ENCODE data around the gene MAML3.

The MAML3 gene

DNA sequence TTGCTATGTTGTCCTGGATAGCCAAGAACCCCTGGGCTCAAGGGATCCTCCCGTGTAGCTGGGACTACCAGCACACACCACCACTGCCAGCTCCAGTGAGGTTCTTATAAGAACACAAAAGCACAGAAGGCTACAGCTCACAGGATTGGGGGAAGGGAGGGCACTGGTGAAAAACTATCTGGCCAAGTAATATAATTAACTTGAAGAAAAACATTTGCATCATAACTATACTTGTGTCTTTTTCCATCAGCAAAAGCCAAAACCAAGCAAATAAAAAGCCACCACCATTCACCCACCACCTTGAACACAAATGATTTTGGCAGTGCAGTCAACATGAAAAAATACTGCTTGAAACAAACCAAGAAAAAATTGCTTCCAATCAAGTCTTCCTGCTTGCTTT lies 188.2 kb downstream of the MAML3 start:
- Histone ChIP-seq H3K4me3 (ENCODE audit: low read length in 2 of 2) (no peak overlapping the region), H3K14ac (ENCODE audit: low read length) (no peak overlapping the region), H3K36me3 (replicated peaks in 1 of 2; ENCODE audit: control insufficient read depth in 2 of 2, insufficient read depth in 2 of 2, low read length in 2 of 2) (no peaks in the 10 kb centered on the region), H3K27me3 (ENCODE audit: control insufficient read depth in 3 of 3, insufficient read depth in 3 of 3, low read depth in 1 of 3, low read length in 3 of 3) (no peaks in the 10 kb centered on the region), H3K9ac (ENCODE audit: low read depth, low read length, poor library complexity) (no peak overlapping the region), H4K8ac (ENCODE audit: low read depth, low read length) (no peak overlapping the region), H3K4me2 (ENCODE audit: insufficient read depth, low read length, poor library complexity, severe bottlenecking) (no peak overlapping the region), H2BK120ac (ENCODE audit: low read depth, low read length) (no peak overlapping the region), H3K4ac (ENCODE audit: low read length) (no peak overlapping the region), H3K18ac (ENCODE audit: low read length) (no peak overlapping the region), H2BK5ac (ENCODE audit: low read length) (no peak overlapping the region), H2BK15ac (ENCODE audit: low read length) (no peak overlapping the region), H3K23ac (ENCODE audit: low read depth, low read length, poor library complexity) (no peak overlapping the region), H3K79me1 (ENCODE audit: low read depth, low read length) (no peaks in the 10 kb centered on the region), H3K4me1 (ENCODE audit: control insufficient read depth in 2 of 2, insufficient read depth in 1 of 2, low read depth in 1 of 2, low read length in 2 of 2) (peaks cover 6 to 9% of the 10 kb centered on the region in 2 donors), H2AFZ (ENCODE audit: low read length) (no peak overlapping the region), H4K91ac (ENCODE audit: low read depth, low read length, poor library complexity) (no peak overlapping the region), H3K27ac (replicated peaks; ENCODE audit: low read length) (no peak overlapping the region), H2AK5ac (ENCODE audit: low read depth, low read length) (no peak overlapping the region), H2BK12ac (ENCODE audit: low read length) (no peak overlapping the region), H3K9me3 (replicated peaks in 1 of 2; ENCODE audit: control insufficient read depth in 2 of 2, insufficient read depth in 1 of 2, low read depth in 1 of 2, low read length in 2 of 2) (no peaks in the 10 kb centered on the region)
- no CpG with 5 or more reads among the region's 1 CpG for WGBS, 2 donors (ENCODE audit: extremely low coverage in 2 of 2, insufficient read length in 2 of 2, insufficient replicate concordance in 1 of 2)
- DNase-seq (ENCODE audit: low spot score), result no peak

- no CpG with 5 or more reads among the region's 1 CpG for WGBS, 2 donors (ENCODE audit: extremely low coverage in 2 of 2, insufficient read length in 2 of 2, insufficient replicate concordance in 1 of 2)
These were observed 190.3 kb downstream of the MAML3 start for GRCh38 chr4:139963708-139964107.

DNA sequence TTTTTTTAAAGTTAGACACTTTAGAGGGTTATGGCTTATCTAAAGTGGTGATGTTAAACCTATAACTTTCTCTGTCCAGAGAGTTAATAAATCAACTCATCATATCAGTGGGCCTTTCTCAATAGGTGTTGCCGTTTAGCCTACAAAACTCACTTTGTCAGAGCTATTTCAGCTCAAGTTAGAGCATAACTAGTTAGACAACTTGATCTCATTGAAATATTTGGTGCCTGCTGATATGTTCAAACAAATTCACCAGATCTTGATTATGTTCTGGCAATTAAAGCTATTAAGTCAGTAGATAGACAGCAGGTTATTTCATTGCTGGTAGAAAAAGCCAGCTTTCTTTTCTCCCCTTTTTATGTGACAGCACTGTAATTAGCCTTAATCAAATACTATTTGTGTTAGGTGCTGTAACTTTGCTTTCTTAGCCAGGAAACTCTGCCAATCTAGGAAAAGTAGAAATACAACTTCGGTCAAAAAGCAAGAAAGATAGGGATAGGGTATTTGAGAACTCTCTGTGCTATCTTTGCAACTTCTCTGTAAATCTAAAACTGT lies 191.8 kb downstream of the MAML3 start:
- no peaks in the 10 kb centered on the region for H3K9me3 ChIP-seq (replicated peaks in 1 of 2; ENCODE audit: control insufficient read depth in 2 of 2, insufficient read depth in 1 of 2, low read depth in 1 of 2, low read length in 2 of 2)
- no peak overlapping the region for H2AK5ac ChIP-seq (ENCODE audit: low read depth, low read length)
- H3K4me2 ChIP-seq (ENCODE audit: insufficient read depth, low read length, poor library complexity, severe bottlenecking), result no peak overlapping the region
- no peak overlapping the region for H2BK5ac ChIP-seq (ENCODE audit: low read length)
- no peak overlapping the region for H2BK12ac ChIP-seq (ENCODE audit: low read length)
- no peak overlapping the region for H4K8ac ChIP-seq (ENCODE audit: low read depth, low read length)
- no peak overlapping the region for H3K23ac ChIP-seq (ENCODE audit: low read depth, low read length, poor library complexity)
- H3K18ac ChIP-seq (ENCODE audit: low read length), result no peak overlapping the region
- no peak overlapping the region for H3K9ac ChIP-seq (ENCODE audit: low read depth, low read length, poor library complexity)
- DNase-seq (ENCODE audit: low spot score), result no peak
- WGBS, 2 donors (ENCODE audit: extremely low coverage in 2 of 2, insufficient read length in 2 of 2, insufficient replicate concordance in 1 of 2), result no CpG with 5 or more reads among the region's 2 CpGs
- no peak overlapping the region for H4K91ac ChIP-seq (ENCODE audit: low read depth, low read length, poor library complexity)
- no peak overlapping the region for H2BK15ac ChIP-seq (ENCODE audit: low read length)
- H2BK120ac ChIP-seq (ENCODE audit: low read depth, low read length), result no peak overlapping the region
- H3K14ac ChIP-seq (ENCODE audit: low read length), result no peak overlapping the region
- peaks cover 3 to 4% of the 10 kb centered on the region in 2 donors for H3K4me1 ChIP-seq (ENCODE audit: control insufficient read depth in 2 of 2, insufficient read depth in 1 of 2, low read depth in 1 of 2, low read length in 2 of 2)
- no peak overlapping the region for H3K4me3 ChIP-seq (ENCODE audit: low read length in 2 of 2)
- H3K4ac ChIP-seq (ENCODE audit: low read length), result no peak overlapping the region
- H3K36me3 ChIP-seq (replicated peaks in 1 of 2; ENCODE audit: control insufficient read depth in 2 of 2, insufficient read depth in 2 of 2, low read length in 2 of 2), result no peaks in the 10 kb centered on the region
- H3K27ac ChIP-seq (replicated peaks; ENCODE audit: low read length), result no peak overlapping the region
- no peak overlapping the region for H2AFZ ChIP-seq (ENCODE audit: low read length)
- H3K27me3 ChIP-seq (ENCODE audit: control insufficient read depth in 3 of 3, insufficient read depth in 3 of 3, low read depth in 1 of 3, low read length in 3 of 3), result no peaks in the 10 kb centered on the region
- no peaks in the 10 kb centered on the region for H3K79me1 ChIP-seq (ENCODE audit: low read depth, low read length)

More at GRCh38 chr4:139963708-139964107, 190.3 kb downstream of the MAML3 start:
- H4K8ac ChIP-seq (ENCODE audit: low read depth, low read length), result no peak overlapping the region
- peaks cover 6 to 9% of the 10 kb centered on the region in 2 donors for H3K4me1 ChIP-seq (ENCODE audit: control insufficient read depth in 2 of 2, insufficient read depth in 1 of 2, low read depth in 1 of 2, low read length in 2 of 2)
- no peak for DNase-seq (ENCODE audit: low spot score)
- no peaks in the 10 kb centered on the region for H3K79me1 ChIP-seq (ENCODE audit: low read depth, low read length)
- H2BK120ac ChIP-seq (ENCODE audit: low read depth, low read length), result no peak overlapping the region
- H3K36me3 ChIP-seq (replicated peaks in 1 of 2; ENCODE audit: control insufficient read depth in 2 of 2, insufficient read depth in 2 of 2, low read length in 2 of 2), result no peaks in the 10 kb centered on the region
- H3K27me3 ChIP-seq (ENCODE audit: control insufficient read depth in 3 of 3, insufficient read depth in 3 of 3, low read depth in 1 of 3, low read length in 3 of 3), result no peaks in the 10 kb centered on the region
- no peak overlapping the region for H3K18ac ChIP-seq (ENCODE audit: low read length)
- H3K4me2 ChIP-seq (ENCODE audit: insufficient read depth, low read length, poor library complexity, severe bottlenecking), result no peak overlapping the region
- H2BK12ac ChIP-seq (ENCODE audit: low read length), result no peak overlapping the region
- H3K27ac ChIP-seq (replicated peaks; ENCODE audit: low read length), result no peak overlapping the region
- no peak overlapping the region for H2AK5ac ChIP-seq (ENCODE audit: low read depth, low read length)
- no peak overlapping the region for H2BK5ac ChIP-seq (ENCODE audit: low read length)
- no peak overlapping the region for H4K91ac ChIP-seq (ENCODE audit: low read depth, low read length, poor library complexity)
- H3K9me3 ChIP-seq (replicated peaks in 1 of 2; ENCODE audit: control insufficient read depth in 2 of 2, insufficient read depth in 1 of 2, low read depth in 1 of 2, low read length in 2 of 2), result no peaks in the 10 kb centered on the region
- no peak overlapping the region for H3K14ac ChIP-seq (ENCODE audit: low read length)
- no peak overlapping the region for H3K9ac ChIP-seq (ENCODE audit: low read depth, low read length, poor library complexity)
- H3K4ac ChIP-seq (ENCODE audit: low read length), result no peak overlapping the region
- no peak overlapping the region for H3K4me3 ChIP-seq (ENCODE audit: low read length in 2 of 2)
- no peak overlapping the region for H2AFZ ChIP-seq (ENCODE audit: low read length)
- H2BK15ac ChIP-seq (ENCODE audit: low read length), result no peak overlapping the region
- H3K23ac ChIP-seq (ENCODE audit: low read depth, low read length, poor library complexity), result no peak overlapping the region

DNA sequence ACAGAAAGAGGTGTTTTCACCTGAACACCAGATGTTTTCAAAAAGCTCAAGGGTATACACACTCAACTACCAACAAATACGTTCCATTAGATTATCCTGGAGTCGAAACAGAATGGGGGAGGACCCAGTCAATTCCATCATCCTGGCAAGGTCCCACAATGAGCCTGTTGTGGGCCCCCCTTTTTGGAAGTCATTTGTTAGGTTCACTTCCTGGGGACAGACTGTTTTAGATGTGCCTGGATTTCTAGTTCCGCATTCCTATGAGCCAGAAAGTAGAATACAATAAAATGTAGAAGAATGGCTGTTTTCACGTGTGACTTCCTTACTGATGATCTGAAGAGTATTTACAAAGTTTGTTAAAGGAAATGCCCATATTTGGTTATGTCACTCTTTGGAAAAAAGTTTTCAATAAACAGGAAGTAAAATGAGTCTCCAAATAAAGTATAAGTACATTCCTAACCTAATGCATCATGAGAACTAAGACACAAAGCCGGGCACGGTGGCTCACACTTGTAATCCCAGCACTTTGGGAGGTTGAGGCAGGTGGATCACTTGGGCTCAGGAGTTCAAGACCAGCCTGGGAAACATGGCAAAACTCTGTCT lies 192.5 kb downstream of the MAML3 start:
- Histone ChIP-seq H2BK12ac (ENCODE audit: low read length) (no peak overlapping the region), H3K4me3 (ENCODE audit: low read length in 2 of 2) (no peak overlapping the region), H3K9me3 (replicated peaks in 1 of 2; ENCODE audit: control insufficient read depth in 2 of 2, insufficient read depth in 1 of 2, low read depth in 1 of 2, low read length in 2 of 2) (no peaks in the 10 kb centered on the region), H3K23ac (ENCODE audit: low read depth, low read length, poor library complexity) (no peak overlapping the region), H3K36me3 (replicated peaks in 1 of 2; ENCODE audit: control insufficient read depth in 2 of 2, insufficient read depth in 2 of 2, low read length in 2 of 2) (no peaks in the 10 kb centered on the region), H2AFZ (ENCODE audit: low read length) (no peak overlapping the region), H2BK15ac (ENCODE audit: low read length) (no peak overlapping the region), H2BK120ac (ENCODE audit: low read depth, low read length) (no peak overlapping the region), H3K14ac (ENCODE audit: low read length) (no peak overlapping the region), H4K91ac (ENCODE audit: low read depth, low read length, poor library complexity) (no peak overlapping the region), H3K18ac (ENCODE audit: low read length) (no peak overlapping the region), H3K27ac (replicated peaks; ENCODE audit: low read length) (no peak overlapping the region), H3K27me3 (ENCODE audit: control insufficient read depth in 3 of 3, insufficient read depth in 3 of 3, low read depth in 1 of 3, low read length in 3 of 3) (no peaks in the 10 kb centered on the region), H3K4me2 (ENCODE audit: insufficient read depth, low read length, poor library complexity, severe bottlenecking) (no peak overlapping the region), H3K4ac (ENCODE audit: low read length) (no peak overlapping the region), H2BK5ac (ENCODE audit: low read length) (no peak overlapping the region), H3K4me1 (ENCODE audit: control insufficient read depth in 2 of 2, insufficient read depth in 1 of 2, low read depth in 1 of 2, low read length in 2 of 2) (peaks cover 6 to 7% of the 10 kb centered on the region in 2 donors), H2AK5ac (ENCODE audit: low read depth, low read length) (no peak overlapping the region), H3K79me1 (ENCODE audit: low read depth, low read length) (no peaks in the 10 kb centered on the region), H4K8ac (ENCODE audit: low read depth, low read length) (no peak overlapping the region), H3K9ac (ENCODE audit: low read depth, low read length, poor library complexity) (no peak overlapping the region)
- no peak for DNase-seq (ENCODE audit: low spot score)
- WGBS, 2 donors (ENCODE audit: extremely low coverage in 2 of 2, insufficient read length in 2 of 2, insufficient replicate concordance in 1 of 2), result no CpG with 5 or more reads among the region's 6 CpGs
